Retinal pigment epithelial cell (primary cell): ENCODE measurements around the gene CRYGN.
A peak's percentile ranks its signal among the peaks of the same experiment; 100 is the strongest.

Experiments used
- DNase-seq: peaks from one replicate; pipeline ENCODE4 v3.0.0-alpha.2; 2010; ENCODE audit warnings: low read depth
- H3K4me3 ChIP-seq: 2 replicates; pipeline ENCODE4 v1.5.1; 2011; ENCODE audit warnings: mild to moderate bottlenecking, low read length, control low read depth, moderate library complexity
- CTCF ChIP-seq: conservative IDR thresholded peaks from 2 replicates; pipeline ENCODE4 v1.5.1; 2011; ENCODE audit warnings: low read depth, low read length, control low read depth, inconsistent platforms

The CRYGN gene

GRCh38 chr7:151399305-151399601, 40.7 kb downstream of the CRYGN start:
- DNase-seq: no peak
- no peak overlapping the region for H3K4me3 ChIP-seq
- TF ChIP-seq CTCF: no peak

- TF ChIP-seq CTCF: peak; percentile 3
- no peak for DNase-seq
- H3K4me3 ChIP-seq: no peak overlapping the region
These were observed 41.3 kb downstream of the CRYGN start for GRCh38 chr7:151398446-151399304.

GRCh38 chr7:151397026-151397425, 42.9 kb downstream of the CRYGN start:
- no peak for DNase-seq
- TF ChIP-seq CTCF: no peak
- no peak overlapping the region for H3K4me3 ChIP-seq

GRCh38 chr7:151396328-151396970, 43.5 kb downstream of the CRYGN start:
- DNase-seq: no peak
- TF ChIP-seq CTCF: no peak

GRCh38 chr7:151395036-151395367, 44.9 kb downstream of the CRYGN start:
- TF ChIP-seq CTCF: no peak
- H3K4me3 ChIP-seq: no peak overlapping the region
- no peak for DNase-seq

More at GRCh38 chr7:151396328-151396970, 43.5 kb downstream of the CRYGN start:
- H3K4me3 ChIP-seq: no peak overlapping the region

- no peak for TF ChIP-seq CTCF
- DNase-seq: no peak
- H3K4me3 ChIP-seq: no peak overlapping the region
These were observed 45.6 kb downstream of the CRYGN start for GRCh38 chr7:151394076-151395035.
